ENCODE data around the gene TSC2.

TSC2 gene

DNA sequence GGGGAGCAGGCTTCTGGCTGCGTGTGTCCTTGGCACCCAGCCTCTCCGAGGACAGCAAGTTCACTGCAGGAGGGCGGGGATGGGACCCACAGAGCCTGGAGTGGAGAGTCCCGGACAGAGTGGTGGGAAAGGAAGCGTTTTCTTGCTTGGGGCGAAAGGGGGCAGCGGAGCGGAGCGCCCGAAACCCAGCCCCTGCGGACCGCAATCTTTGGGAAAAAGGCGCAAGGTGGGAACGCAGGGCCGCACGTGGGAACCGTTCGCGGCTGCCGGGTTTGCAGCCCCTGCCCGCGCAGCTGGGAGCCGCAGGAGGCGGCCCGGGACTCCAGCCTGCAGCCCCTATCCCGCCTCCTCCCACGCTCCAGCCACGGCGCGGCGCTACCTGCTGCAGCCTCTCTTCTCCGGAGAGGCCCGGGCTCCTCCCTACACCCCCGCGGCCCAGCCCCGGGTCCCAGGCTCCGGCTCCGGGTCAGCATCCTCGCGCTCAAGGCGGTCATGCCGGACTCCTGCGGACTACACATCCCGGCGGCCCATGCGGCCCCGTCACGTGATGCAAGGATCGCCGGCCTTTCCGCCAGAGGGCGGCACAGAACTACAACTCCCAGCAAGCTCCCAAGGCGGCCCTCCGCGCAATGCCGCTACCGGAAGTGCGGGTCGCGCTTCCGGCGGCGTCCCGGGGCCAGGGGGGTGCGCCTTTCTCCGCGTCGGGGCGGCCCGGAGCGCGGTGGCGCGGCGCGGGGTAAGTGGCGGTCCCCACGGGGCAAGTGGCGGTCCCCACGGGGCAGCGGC is at the start of gene TSC2, which contains the start of gene NTHL1:
TSC2 (plus strand) TSS at position 656 of the 786 bp plus-strand sequence. CDS start 631 bp downstream, outside the sequence.
NTHL1 (minus strand) TSS at position 505 of the 786 bp plus-strand sequence; CDS start at position 494, 11 bp downstream.
- in situ Hi-C loops (cut with MboI; ENCODE audit: low sequenced_read_pairs): no loop called here

DNA sequence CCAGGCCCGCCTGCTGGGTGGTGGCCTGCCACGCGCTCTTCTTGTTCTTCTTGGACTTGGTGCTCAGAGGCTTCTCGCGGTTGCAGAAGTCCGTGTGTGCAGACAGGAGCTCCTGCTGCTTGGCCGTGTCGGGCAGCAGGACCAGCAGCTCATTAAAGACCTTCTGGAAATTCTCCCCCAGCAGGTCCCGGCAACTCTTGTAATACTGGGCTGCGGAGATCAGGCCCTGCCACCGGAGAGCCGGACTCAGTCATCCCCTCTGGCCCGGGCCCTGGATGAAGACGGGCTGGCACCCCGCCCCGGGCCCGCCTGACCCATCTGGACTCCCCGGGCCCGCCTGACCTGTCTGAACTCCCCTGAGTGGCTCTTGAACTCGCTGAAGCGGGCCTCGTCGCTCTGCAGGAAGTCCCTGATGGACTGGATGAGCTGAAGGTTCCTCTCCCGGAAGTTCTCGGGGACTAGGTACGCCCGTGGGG is 49.4 kb upstream of the TSC2 start:
- in situ Hi-C loops (cut with MboI; ENCODE audit: low sequenced_read_pairs): no loop called here

DNA sequence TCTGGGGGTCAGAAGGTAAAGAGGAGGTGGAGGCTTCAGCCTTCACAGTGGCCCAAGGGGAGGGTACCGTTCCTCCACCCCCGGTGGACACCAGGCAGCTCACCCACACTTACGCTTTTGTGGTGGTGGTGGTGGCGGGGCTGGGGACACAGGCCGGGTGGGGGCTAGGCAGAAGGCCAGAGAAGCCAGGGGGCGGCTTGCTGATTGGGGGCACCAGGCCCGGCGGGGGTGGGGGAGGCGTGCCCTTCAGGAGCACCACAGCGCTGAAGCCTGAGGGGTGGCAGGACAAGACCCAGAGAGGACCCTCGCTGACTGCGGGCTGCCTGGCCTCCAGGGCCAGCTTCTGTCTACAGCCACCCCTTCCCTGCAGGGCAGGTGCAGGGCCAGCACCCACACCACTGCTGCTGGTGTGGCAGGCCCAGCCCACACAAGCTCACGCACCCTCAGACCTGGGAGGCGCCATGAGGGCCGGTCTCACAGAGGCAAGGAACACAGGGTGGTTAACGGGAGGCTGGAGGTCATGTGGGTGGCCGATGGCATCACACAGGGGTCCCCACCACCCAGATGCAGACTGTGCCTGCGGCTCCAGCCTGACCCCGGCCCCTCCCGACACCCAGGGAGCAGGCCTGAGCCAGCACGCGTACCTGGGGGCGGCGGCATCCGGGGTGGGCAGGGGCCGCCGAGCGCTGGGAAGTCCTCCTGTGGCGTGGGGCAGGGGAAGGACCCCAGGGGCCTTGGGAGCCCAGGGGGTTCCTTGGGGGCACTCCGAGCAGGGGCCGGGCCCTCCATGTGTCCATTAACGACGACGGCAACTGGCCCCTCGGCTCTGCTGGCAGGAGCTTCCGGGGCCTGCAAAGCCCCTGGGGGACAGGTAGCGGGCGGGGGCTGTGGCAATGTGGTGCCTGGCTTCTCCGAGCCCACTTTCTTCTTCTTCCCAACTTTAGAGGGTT is 48.7 kb upstream of the TSC2 start:
- in situ Hi-C loops (cut with MboI; ENCODE audit: low sequenced_read_pairs): no loop called here

DNA sequence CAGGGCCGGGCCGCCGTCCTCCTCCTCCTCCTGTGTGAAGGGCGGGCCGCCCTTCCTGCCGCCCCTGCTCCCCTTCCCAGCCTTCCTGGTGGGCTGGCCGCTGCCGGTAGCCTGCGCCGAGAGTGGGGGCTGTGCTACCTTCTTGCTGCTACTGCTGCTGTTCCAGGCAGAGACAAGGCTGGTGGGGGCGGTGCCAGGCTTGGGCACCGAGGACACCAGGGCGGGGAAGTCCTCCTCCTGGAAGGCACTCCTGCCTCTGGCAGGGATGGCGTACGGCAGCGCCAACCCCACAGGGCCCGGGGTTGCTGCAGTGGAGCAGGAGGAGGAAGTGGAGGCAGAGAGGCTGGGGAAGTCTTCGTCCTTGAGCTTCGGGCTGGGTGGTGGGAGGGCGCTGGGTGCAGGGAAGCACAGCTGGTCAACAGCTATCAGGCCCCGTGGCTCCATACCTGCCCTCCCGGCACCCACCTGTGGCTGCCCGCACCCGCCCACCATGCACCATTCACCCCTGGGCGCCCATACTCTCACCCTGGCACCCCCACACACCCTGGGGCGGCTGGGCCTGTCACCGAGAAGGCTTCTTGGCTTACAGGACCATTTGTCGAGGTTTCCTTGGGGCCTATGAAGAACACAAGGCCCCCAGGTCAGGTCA is 47.8 kb upstream of the TSC2 start:
- in situ Hi-C loops (cut with MboI; ENCODE audit: low sequenced_read_pairs): loop anchor here (25.0 kb wide), 1 partner anchor 487 kb away; the partner anchor contains the start of gene TBC1D24

DNA sequence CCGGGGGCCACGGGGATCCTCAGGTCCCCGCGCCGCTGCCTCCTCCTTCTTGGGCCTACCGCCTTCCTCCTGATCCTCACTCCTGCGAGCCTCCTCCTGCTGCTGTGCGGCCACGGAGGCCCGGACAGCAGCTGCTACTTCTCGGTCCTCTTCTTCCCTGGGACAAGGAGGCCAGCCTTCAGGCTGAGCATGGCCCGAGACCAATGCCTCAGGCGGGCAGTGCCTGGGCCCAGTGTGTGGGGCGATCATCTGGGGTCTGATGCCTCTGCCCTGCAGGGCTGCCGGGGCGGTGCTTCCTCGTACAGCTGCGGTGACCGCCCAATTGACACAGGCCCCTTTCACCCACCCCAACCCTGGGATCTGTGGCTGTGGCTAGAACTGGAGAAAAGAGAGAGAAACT is 46.8 kb upstream of the TSC2 start:
- in situ Hi-C loops (cut with MboI; ENCODE audit: low sequenced_read_pairs): loop anchor here (25.0 kb wide), 1 partner anchor 486 kb away; the partner anchor contains the start of gene TBC1D24

DNA sequence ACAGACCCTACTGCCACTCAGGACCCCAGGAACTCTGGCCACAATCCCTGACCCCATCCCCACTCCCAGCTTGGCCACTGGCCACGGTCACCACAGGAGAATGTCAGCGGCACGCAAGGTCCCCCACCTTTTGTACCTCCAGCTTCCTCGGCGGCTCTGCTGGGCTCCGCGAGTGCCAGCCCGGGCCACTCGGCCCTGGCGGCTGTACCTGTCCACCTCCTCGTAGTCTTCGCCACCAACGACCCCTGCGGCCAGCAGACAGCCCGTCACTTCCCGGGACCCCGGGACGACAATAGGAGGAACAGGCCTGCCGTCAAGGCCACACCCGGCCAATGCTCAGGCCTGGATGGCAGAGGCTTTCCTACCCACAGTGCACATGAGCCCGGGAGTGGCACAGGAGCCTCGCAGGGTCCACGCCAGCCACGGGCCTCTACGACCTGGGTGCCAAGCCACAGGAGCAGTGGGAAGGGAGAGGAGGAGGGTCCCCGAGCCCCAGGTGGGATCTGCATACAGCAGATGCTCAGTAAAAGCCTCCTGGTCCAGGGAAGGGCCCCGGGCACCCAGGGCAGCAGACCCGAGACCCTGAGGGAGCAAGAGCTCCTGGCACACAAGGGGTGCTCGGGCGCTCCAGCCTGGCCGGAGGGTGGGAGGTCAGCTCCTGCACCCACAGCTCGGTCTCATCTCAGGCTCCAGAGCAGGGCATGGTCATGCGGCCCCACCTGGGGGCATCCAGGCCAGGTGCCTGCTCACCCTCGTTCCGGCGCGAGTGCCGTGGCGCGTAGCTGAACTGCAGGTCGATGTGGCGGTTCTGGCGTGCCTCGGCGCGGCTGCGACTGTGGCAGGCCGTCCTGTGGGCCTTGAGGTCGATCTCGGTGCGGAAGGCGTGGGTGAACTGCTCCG is 46.1 kb upstream of the TSC2 start:
- in situ Hi-C loops (cut with MboI; ENCODE audit: low sequenced_read_pairs): loop anchor here (25.0 kb wide), 1 partner anchor 486 kb away; the partner anchor contains the start of gene TBC1D24

DNA sequence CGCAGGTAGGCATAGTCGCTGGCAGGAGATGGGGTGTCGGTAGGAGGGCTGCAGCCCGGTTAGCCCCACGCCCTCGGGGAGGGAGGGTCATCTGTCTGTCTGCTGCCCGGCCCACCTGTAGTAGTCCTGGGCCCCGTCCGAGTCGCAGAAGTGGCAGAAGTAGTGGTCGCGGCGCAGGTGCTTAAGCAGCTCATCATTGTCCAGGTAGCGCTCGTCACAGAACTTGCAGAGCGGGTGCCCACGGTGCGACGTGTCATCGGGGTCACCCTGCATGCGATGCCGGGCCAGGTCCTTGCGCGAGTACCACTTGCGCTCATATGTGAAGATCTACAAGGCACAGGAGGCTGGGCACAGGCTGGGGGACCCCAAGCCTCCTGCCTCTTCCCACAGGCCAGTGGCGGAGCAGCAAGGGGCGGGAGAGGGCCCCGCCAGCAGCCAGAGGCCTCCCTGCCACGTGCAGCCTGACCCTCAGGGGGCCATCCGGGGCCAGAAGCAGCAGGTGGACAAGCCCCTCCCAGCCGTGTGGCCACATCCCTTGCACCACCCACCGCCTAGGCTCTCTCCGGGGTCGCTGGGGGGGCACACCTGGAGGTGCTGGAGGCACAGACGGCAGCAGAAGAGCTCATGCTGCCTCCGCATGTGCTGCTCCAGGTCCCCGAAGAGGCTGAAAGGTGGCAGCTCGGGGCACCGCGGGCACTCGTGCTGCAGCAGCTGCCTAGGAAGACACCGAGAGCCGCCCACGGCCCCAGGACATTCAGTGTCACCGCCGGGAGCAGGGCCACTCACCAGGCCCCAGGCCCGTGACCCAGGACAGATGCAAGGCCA is 45.2 kb upstream of the TSC2 start:
- in situ Hi-C loops (cut with MboI; ENCODE audit: low sequenced_read_pairs): loop anchor here (25.0 kb wide), 1 partner anchor 485 kb away; the partner anchor contains the start of gene TBC1D24

DNA sequence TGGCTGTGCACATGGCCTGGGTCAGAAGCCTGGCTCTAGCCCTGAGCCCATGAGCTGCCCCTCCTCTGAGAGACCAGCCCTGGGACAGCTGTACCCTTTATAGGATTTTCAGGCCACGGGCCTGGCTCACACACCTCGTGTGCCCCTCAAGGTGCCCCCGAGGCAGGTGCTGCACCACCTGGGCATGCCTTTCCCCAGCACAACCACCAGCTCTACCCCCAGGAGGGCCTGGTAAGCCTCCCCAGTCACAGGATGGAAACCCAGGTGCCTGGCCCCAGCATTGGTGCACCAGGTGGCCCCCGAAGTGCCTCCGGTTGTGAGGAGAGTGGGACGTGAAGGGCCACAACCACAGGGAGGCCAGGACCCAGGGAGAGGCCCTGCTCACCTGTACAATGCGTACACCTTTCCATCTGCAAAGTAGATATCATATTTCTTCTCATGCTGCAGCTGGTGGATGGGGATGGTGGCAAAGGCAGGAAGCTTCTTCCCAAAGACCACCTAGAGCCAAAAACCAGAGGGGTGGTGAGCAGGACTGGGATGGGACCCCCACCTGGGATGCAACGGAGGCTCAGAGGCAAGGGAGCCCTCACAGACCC is 44.5 kb upstream of the TSC2 start:
- in situ Hi-C loops (cut with MboI; ENCODE audit: low sequenced_read_pairs): loop anchor here (25.0 kb wide), 1 partner anchor 484 kb away; the partner anchor contains the start of gene TBC1D24

DNA sequence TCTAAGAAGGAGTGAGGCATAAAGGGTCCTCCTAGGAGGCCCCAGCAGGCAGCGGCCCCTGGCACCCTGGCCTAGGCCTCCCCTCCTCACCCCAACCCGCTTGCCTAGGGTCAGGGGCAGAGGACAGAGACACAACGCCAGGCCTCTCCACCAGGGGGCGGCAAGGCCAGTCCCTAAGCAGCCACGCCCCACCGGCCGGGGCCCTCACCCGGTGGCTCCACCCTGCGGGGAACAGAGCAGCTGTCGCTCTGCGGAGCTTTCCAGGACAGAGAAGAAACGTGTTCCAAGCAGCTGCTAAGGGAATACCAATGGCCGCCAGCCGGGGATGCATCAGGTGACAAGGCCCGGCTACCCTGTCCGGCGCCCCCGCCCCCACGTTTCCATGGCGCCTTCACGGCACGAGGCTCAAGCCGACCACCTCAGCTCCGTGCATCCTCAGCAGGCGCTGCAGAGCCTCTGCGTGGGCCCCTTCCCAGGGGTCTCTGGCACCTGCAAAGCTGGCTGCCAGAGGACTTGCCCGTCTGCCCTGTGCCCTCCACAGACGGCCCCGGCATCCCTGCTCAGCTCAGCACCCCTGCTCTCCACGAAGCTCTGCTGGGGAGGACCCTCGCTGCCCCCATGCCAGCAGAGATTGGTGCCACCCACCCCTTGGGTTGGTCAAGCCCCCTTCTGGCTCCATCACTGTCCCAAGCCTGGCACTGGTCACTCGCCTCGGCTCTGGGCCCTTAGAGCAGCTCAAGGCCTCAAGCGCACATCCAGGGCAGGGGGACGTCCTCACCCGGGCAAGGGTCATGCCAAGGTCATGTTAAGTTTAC is 43.8 kb upstream of the TSC2 start:
- in situ Hi-C loops (cut with MboI; ENCODE audit: low sequenced_read_pairs): loop anchor here (25.0 kb wide), 1 partner anchor 483 kb away; the partner anchor contains the start of gene TBC1D24

DNA sequence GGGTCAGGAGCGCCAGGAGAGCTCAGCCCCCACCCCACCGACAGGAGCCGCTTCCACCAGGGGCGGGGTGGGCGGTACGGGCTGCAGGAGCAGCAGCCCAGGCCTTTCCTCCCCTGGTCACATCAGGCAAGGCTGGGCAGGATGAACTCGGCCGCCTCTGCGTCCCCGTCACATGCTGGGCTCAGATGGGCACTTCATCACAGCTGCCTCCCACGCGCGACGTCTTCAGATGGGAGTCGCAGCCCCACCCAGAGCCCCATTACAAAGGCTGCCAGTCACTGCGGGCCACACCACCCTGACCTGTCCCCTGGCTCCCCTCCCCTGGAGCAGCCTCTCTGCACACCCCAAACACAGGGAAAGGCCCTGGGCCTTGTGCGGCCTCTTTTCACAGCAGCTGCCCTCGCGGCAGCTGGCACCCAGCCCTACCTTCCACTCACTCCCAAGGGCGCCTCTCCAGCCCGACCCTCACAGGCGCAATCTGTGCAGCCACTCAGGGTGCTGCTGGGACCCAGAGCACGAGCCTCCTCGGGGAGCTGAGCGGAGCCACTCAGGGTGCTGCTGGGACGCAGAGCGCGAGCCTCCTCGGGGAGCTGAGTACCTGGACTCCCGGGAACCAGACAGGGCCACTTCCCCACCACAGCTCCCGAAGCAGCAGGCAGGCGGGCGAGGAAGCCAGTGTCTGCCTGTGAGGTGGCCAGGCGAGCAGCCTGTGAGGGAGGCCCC is 42.8 kb upstream of the TSC2 start:
- in situ Hi-C loops (cut with MboI; ENCODE audit: low sequenced_read_pairs): loop anchor here (25.0 kb wide), 1 partner anchor 482 kb away; the partner anchor contains the start of gene TBC1D24

DNA sequence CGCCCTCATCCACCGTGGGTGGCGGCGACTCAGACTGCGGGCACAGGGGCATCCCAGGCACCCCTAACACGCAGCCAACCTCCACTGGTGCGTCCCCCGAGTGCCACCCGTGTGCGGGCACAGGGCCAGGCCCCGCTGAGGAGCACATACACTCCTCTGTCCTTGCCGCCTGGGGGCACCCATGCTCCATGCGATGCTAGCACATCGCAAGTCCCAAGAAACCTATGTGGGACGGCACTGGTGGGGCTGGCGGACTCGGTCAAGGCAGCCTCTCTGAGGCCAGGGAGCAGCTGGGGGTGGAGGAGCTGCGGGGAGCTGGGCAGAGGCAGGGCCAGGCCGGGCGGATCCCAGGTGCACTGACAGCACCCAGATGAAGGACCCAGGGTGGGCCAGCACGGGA is 42.1 kb upstream of the TSC2 start:
- in situ Hi-C loops (cut with MboI; ENCODE audit: low sequenced_read_pairs): loop anchor here (25.0 kb wide), 1 partner anchor 482 kb away; the partner anchor contains the start of gene TBC1D24

DNA sequence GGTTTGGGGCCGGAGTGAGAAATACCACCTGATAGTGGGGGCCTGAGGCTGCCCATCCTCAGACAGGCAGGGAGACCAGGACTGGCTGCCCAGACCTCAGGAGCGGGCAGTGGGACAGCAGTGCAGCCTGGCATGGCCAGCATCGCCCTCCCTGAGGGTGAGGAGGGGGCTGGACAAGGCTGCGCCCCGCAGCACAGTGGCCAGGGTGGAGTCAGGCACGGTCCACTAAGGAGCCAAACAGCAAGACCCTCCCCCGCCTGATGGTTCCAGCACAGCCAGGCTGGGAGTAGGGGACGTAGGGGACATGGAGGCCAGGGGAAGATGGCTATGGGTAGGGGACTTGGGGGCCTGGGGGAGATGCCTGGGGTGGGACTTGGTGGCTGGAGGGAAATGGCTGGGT is 41.5 kb upstream of the TSC2 start:
- in situ Hi-C loops (cut with MboI; ENCODE audit: low sequenced_read_pairs): loop anchor here (25.0 kb wide), 1 partner anchor 481 kb away; the partner anchor contains the start of gene TBC1D24

DNA sequence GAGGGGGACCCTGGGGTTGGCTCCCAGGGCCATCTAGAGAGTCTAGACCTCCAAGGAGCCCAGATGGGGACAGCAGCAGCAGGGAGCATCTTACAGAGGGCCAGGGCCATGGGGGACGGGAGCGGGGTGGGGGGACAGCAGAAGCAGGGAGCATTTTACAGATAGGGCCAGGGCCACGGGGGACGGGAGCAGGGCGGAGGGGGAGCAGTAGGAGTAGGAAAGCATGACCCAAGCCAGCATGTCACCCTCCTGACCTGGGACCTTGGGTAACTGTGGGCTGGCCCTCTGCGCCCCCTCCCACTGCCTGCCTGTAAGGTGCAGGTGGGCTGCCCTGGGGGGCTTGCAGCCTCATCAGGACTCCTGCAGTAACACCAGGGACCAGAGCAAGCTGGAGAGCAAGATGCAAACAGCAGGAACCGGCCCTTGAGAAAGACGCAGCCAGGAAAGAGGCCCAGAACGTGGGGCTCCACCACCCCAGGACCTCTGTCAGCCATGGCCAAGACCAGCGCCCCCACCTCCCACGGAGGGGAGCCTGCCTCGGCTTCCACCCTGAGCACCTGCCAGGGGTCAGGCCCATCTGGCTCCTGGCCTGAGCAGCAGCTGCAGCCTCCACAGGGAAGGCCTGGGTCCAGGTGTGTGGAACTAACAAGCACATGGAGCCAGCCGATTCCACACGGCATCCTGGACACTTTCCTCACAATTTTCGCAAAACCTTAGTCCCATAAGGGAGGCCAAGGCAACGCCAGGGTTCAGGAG is 40.5 kb upstream of the TSC2 start:
- in situ Hi-C loops (cut with MboI; ENCODE audit: low sequenced_read_pairs): loop anchor here (25.0 kb wide), 1 partner anchor 480 kb away; the partner anchor contains the start of gene TBC1D24

DNA sequence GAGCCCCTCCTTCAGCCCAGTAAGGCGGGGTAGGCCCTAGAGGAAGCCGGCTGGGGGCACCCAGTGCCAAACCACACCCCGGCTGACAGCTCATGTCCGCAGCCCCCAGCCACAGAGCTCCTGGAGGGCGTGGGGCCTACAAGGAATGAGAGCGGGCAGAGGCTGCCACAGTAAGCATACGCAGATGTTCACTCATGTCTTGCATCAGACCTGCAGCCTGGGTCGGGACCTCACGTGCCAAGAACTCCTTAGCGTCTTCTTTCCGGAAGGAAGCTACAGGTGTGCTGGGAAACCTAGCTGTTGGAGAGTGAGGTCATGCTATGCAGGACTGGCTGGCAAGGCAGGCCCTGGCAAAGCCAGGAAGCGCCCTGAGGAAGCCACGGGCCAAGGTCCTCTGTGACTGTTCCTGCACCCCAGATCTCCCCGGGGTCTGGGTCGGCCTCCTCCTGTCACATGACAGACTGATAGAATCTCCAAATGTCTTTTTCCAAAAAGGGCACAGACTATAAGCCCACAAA is 39.7 kb upstream of the TSC2 start:
- in situ Hi-C loops (cut with MboI; ENCODE audit: low sequenced_read_pairs): loop anchor here (25.0 kb wide), 1 partner anchor 479 kb away; the partner anchor contains the start of gene TBC1D24

DNA sequence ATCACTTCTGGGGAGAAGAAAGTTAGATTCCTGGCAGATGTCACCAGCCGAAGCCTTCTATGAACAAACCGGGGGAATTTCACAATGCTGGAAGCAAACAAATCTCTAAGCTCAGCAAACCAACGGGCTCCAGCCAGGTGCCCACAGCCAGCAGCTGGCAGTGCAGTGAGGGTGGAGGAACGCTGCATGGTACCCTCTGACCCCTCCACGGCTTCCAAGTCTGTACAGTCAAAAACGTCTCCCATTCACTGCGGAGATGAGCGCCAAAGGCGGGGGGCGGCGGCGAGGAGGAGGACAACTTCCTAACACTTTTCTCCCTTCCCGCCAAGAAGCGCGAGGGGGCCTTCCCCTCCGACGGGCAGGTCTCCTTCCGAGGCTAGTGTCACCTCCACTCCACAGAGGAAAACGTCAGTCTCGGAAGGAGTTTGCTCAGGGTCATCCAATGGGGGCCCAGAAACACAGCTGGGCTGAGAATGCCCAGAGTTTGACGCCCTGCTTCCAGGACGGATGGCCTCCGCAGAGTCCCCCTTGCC is 39.1 kb upstream of the TSC2 start:
- in situ Hi-C loops (cut with MboI; ENCODE audit: low sequenced_read_pairs): loop anchor here (25.0 kb wide), 1 partner anchor 479 kb away; the partner anchor contains the start of gene TBC1D24

Measured in HL-60/S4 (cell line).